SK-N-SH (cell line): ENCODE measurements around the gene PCDHGB4. TPM values are rescaled to one million over a fixed set of nuclear protein-coding genes. Genes with fewer than 3 reads are reported as not detected.
"Not testable (repeated sequence)": the region's sequence is repeated elsewhere in the genome, so short reads cannot be mapped to it uniquely, and the experiment has no call there.

Experiments used
- CTCF ChIA-PET: fragments of 300-600, 350-600 bp; formaldehyde crosslinking; extraction: SDS; loops from one replicate; lab custom pipeline; 2021; lab: Yijun Ruan, JAX
- POLR2A ChIA-PET: fragments of 350-600 bp; sonication (Branson Sonifier 250); formaldehyde crosslinking; extraction: SDS; loops from one replicate; lab custom pipeline; 2020; ENCODE audit warnings: antibody characterized with exemption, inconsistent platforms; lab: Yijun Ruan, JAX
- DNase-seq: peaks from one replicate; pipeline ENCODE4 v3.0.0; 2012
- H2AFZ ChIP-seq: fragments of 200-600 bp; sonication (generic); 2 replicates; pipeline ENCODE4 v1.8.1; 2016; ENCODE audit warnings: antibody characterized with exemption, mild to moderate bottlenecking, low read depth
- H3F3A ChIP-seq: fragments of 200-600 bp; sonication (generic); replicated peaks from 2 replicates; pipeline ENCODE3; 2016; ENCODE audit warnings: antibody characterized with exemption, mild to moderate bottlenecking; ENCODE audit not compliant: insufficient read depth
- H3K27ac ChIP-seq, 2 experiments: fragments of 200-500 bp in 1 of 2; fragments of 200-600 bp in 1 of 2; sonication (Bioruptor generic) in 1 of 2; sonication (generic), shearing (Covaris generic) in 1 of 2; 2 replicates each; pipeline versions ENCODE4 v1.5.1 to v1.6.1; 2014 to 2016; ENCODE audit warnings: low read depth in 2 of 2, inconsistent platforms in 1 of 2, low read length in 1 of 2, mild to moderate bottlenecking in 1 of 2, mixed read lengths in 1 of 2
- H3K27me3 ChIP-seq: fragments of 200-600 bp; sonication (generic), shearing (Covaris generic); 2 replicates; pipeline ENCODE4 v1.6.1; 2016; ENCODE audit warnings: mixed run types; ENCODE audit not compliant: insufficient read depth
- H3K36me3 ChIP-seq, 2 experiments: fragments of 200-500 bp in 1 of 2; fragments of 200-600 bp in 1 of 2; sonication (Bioruptor generic) in 1 of 2; sonication (generic) in 1 of 2; replicated peaks in 1 of 2; 2 replicates each; pipeline versions ENCODE3 to v1.5.1; 2014 to 2016; ENCODE audit warnings: low read length in 1 of 2, mild to moderate bottlenecking in 1 of 2; ENCODE audit not compliant: insufficient read depth in 2 of 2, control insufficient read depth in 1 of 2
- H3K4me1 ChIP-seq, 2 experiments: fragments of 200-500 bp in 1 of 2; fragments of 200-600 bp in 1 of 2; sonication (Bioruptor generic) in 1 of 2; sonication (generic), shearing (Covaris generic) in 1 of 2; 2 replicates each; pipeline versions ENCODE4 v1.5.1 to v1.6.1; 2014 to 2016; ENCODE audit warnings: low read depth in 1 of 2, low read length in 1 of 2, mixed run types in 1 of 2; ENCODE audit not compliant: insufficient read depth in 2 of 2, control insufficient read depth in 1 of 2
- H3K4me2 ChIP-seq: fragments of 200-600 bp; sonication (generic), shearing (Covaris generic); 2 replicates; pipeline ENCODE4 v1.6.1; 2017; ENCODE audit warnings: mixed run types
- H3K4me3 ChIP-seq, 2 experiments: fragments of 200-500 bp in 1 of 2; fragments of 200-600 bp in 1 of 2; sonication (Bioruptor generic) in 1 of 2; sonication (generic), shearing (Covaris generic) in 1 of 2; 2 replicates each; pipeline versions ENCODE4 v1.5.1 to v1.8.1; 2014 to 2016; ENCODE audit warnings: low read depth in 2 of 2, inconsistent platforms in 1 of 2, low read length in 1 of 2, mild to moderate bottlenecking in 1 of 2, mixed read lengths in 1 of 2, moderate library complexity in 1 of 2
- H3K79me2 ChIP-seq: fragments of 200-600 bp; sonication (generic); 2 replicates; pipeline ENCODE4 v1.8.1; 2017; ENCODE audit warnings: mild to moderate bottlenecking; ENCODE audit not compliant: insufficient read depth
- H3K9ac ChIP-seq: fragments of 200-600 bp; sonication (generic); 2 replicates; pipeline ENCODE4 v1.6.1; 2017; ENCODE audit warnings: mixed run types
- H3K9me2 ChIP-seq: fragments of 200-600 bp; sonication (generic); 2 replicates; pipeline ENCODE4 v1.6.1; 2017; ENCODE audit warnings: mixed run types
- H3K9me3 ChIP-seq: fragments of 200-600 bp; sonication (generic); 2 replicates; pipeline ENCODE4 v1.6.1; 2017; ENCODE audit warnings: mixed run types, mild to moderate bottlenecking, moderate library complexity
- H4K20me1 ChIP-seq: fragments of 200-600 bp; sonication (generic); 2 replicates; pipeline ENCODE4 v1.6.1; 2017; ENCODE audit warnings: mild to moderate bottlenecking, mixed run types; ENCODE audit not compliant: insufficient read depth
- CTCF ChIP-seq: fragments of 200-600 bp; sonication (generic); IDR thresholded peaks from 2 replicates; pipeline ENCODE4 v1.6.1; 2017; ENCODE audit warnings: antibody characterized with exemption, mild to moderate bottlenecking, moderate library complexity
- PBX3 ChIP-seq: IDR thresholded peaks from 2 replicates; pipeline ENCODE4; 2012
- WGBS: methylation state at CpG from one replicate; pipeline ENCODE4 v1.1.6; 2017; ENCODE audit warnings: low lambda C conversion rate; 5-methylcytosine and 5-hydroxymethylcytosine counted together
- polyA plus RNA-seq, 3 experiments: library from polyadenylated mRNA; depleted of rRNA; stranded (reverse); fragments of >200 nt; gene quantifications; 2 replicates each; pipeline ENCODE4 v1.2.3, GENCODE V29; 2012

Gene PCDHGB4
- polyA plus RNA-seq, 1 of the 3 experiments (the other 2 are of a cell fraction): 0.64 TPM

- no peak for TF ChIP-seq PBX3
- TF ChIP-seq CTCF: no peak
- TF ChIP-seq, all 33 proteins: peak for 0
Measured at GRCh38 chr5:141393267-141393666, 5.8 kb downstream of the PCDHGB4 start (continued).

- H3K79me2 ChIP-seq, DNase-seq, POLR2A ChIA-PET, H3F3A ChIP-seq, H3K4me1 ChIP-seq, H3K9ac ChIP-seq, H3K4me2 ChIP-seq, H3K27ac ChIP-seq, H3K9me2 ChIP-seq, H3K27me3 ChIP-seq, H2AFZ ChIP-seq, H4K20me1 ChIP-seq, H3K4me3 ChIP-seq, H3K9me3 ChIP-seq: not testable (repeated sequence)
- WGBS: 81% methylated on average over 24 of the region's 53 CpGs
- H3K36me3 ChIP-seq: peaks cover 0 to 15% of the 10 kb centered on the region in 2 experiments
- CTCF ChIA-PET: interaction anchor here (0.7 kb wide), 1 partner anchor 131 kb away, joined by 3 read pairs; no protein-coding TSS in a partner anchor
Measured at GRCh38 chr5:141394401-141395187, 7.1 kb downstream of the PCDHGB4 start.

GRCh38 chr5:141397756-141398551, 10.5 kb downstream of the PCDHGB4 start, which contains the start of gene PCDHGB5:
Gene PCDHGB5 (plus strand): TSS chr5:141397947. CDS start chr5:141398128, 181 bp downstream.
- DNase-seq, H2AFZ ChIP-seq, POLR2A ChIA-PET: not testable (repeated sequence)

More at GRCh38 chr5:141397756-141398551, 10.5 kb downstream of the PCDHGB4 start, which contains the start of gene PCDHGB5:
- H4K20me1 ChIP-seq, H3K4me2 ChIP-seq, H3K4me1 ChIP-seq, H3K27me3 ChIP-seq, H3K4me3 ChIP-seq, H3K9ac ChIP-seq, H3F3A ChIP-seq, H3K36me3 ChIP-seq, H3K27ac ChIP-seq, H3K9me2 ChIP-seq, H3K79me2 ChIP-seq: not testable (repeated sequence)
- H3K9me3 ChIP-seq: peaks cover 11% of the 10 kb centered on the region
- WGBS: 61% methylated on average over 22 of the region's 43 CpGs
- CTCF ChIA-PET: interaction anchor here (0.9 to 1.0 kb wide), 3 partner anchors 32 to 216 kb away, joined by 3 to 4 read pairs (median 3); partner anchors contain the start of genes PCDHB16 and PCDHGA12
